ENCODE results near the gene CNN3. TPM values are rescaled to one million over a fixed set of nuclear protein-coding genes. Genes with fewer than 3 reads are reported as not detected.

Gene CNN3
- 1 to 10 TPM; 3.1 to 4.1 TPM for total RNA-seq

- ChIA-PET POLR2A (no interaction called here), CTCF (no interaction called here)
Measured at GRCh38 chr1:94926915-94927404, at the start of gene CNN3. Gene CNN3 (minus strand): TSS chr1:94927110. CDS start chr1:94926894, 216 bp downstream.

DNA sequence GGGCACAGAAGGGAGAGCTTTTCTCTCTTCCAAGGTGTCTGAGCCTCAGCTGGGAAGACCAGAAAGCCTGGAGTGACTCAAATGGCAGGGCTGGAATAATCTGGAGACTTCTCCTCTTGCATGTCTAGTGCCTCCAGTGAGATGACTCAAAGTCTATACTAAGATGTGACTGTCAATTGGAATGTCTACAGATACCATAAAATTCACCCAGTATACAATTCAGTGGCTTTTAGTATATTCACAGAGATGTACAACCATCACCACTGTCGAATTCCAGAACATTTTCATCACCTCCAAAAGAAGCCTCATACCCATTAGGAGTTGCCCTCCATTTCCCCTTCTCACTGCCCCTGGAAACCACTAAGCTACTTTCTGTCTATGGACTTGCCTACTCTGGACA is 47.9 kb upstream of the CNN3 start:
- ChIA-PET POLR2A (no interaction called here), CTCF (no interaction called here)

GRCh38 chr1:94974241-94974640 is 47.3 kb upstream of the CNN3 start:
- ChIA-PET POLR2A (no interaction called here), CTCF (no interaction called here)

DNA sequence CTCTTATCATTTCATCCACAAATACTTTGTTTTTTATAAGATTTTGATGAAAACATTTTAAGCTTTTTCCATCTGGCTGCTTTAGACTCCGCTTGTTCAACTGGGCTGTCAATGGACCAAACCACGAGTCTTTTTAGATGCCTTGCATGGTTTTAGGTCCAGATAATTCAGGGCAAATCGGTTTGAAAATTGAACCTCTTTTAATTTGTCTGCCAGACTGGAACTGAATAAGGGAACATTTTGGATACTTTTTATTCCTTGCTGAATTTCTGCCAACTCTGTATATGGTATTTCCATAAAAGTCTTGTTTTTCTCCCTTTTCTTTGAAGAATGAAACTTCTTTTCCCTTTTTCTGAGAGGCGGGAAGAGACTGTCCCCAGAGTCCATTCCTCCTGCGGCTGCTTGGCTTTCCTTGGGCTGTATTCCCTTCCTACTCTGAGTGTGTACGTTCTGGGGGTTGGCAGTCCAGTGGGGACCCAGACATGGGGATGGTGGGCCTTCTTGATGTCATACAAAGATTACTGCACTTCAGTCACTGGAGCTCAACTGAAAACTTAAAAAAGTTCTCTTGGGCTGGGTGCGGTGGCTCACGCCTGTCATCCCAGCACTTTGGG is 46.5 kb upstream of the CNN3 start:
- CTCF ChIA-PET, result no interaction called here

DNA sequence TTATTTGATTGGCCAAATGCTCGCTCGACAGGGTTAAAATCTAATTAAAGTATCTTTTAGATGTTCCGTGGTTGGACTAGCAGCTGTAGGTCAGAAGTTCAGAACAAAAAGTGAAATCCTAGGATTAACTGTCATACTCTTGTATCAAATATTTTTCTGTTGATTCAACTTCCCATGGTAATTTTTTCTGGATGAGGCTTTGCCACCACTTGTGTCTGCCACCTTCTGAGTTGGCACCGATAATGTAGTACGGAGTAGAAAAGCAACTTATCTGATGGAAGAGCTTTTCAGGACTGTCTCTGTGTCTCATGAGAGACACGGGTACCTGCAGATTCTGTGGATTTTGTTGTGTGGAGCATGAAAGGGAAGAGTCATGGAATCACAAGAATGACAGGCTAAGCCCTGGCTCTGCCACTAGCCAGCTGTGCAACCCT is 44.6 kb upstream of the CNN3 start:
- ChIA-PET CTCF (no interaction called here), POLR2A (no interaction called here)

More for the DNA sequence above, 46.5 kb upstream of the CNN3 start:
- POLR2A ChIA-PET, result no interaction called here

DNA sequence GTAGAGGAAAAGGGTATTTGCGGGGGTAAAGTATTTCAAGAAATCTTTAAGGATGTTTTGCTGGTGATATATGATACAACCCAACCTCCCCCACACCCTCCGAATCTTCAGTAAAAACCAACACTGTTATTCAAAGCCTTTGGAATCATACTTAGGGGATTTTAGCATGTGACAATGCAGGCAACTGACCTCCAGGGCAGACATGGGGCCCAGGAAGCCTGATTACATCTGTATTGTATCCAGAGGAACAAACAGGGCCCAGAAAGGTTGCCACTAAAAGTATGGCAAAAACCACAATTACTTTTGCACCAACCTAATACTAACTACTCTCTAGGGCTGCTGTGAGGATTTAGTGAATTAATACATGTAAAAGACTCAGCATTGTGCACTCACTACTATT is 43.9 kb upstream of the CNN3 start:
- ChIA-PET CTCF (no interaction called here), POLR2A (no interaction called here)

- CTCF ChIA-PET, result no interaction called here
- POLR2A ChIA-PET, result no interaction called here
Measured at GRCh38 chr1:94969137-94969536, 42.2 kb upstream of the CNN3 start.

- POLR2A ChIA-PET, result no interaction called here
- CTCF ChIA-PET, result no interaction called here
Measured at GRCh38 chr1:94966033-94966432, 39.1 kb upstream of the CNN3 start.

- ChIA-PET POLR2A (no interaction called here), CTCF (interaction anchor here (0.9 to 1.0 kb wide), 2 partner anchors 25 to 61 kb away, joined by 3 read pairs; no protein-coding TSS in a partner anchor)
Measured at GRCh38 chr1:94963864-94964263, 37.0 kb upstream of the CNN3 start.

GRCh38 chr1:94962409-94963265 is 35.7 kb upstream of the CNN3 start:
- CTCF ChIA-PET, result interaction anchor here (1.1 kb wide), 1 partner anchor 81 kb away, joined by 4 read pairs; no protein-coding TSS in a partner anchor
- POLR2A ChIA-PET, result no interaction called here

DNA sequence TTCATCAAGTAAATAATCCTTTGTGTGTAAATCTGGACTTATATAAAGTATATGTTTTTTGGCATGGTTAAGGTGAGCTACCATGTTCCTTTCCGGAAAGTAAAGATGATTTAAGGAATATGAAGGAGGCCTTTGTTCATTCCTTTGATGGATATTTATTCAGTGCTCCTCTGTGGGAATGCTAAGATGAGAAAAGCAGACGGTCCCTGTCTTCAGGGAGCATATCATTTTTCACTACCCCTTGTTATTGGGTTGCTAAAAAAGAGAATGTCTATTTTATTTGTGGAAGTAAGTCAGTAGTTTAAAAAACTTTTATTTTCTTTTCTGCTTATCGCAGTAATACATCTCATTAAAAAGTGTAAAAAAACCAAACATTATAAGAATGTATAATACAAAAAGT is 35.1 kb upstream of the CNN3 start:
- ChIA-PET POLR2A (no interaction called here), CTCF (interaction anchor here (1.1 kb wide), 1 partner anchor 81 kb away, joined by 4 read pairs; no protein-coding TSS in a partner anchor)

DNA sequence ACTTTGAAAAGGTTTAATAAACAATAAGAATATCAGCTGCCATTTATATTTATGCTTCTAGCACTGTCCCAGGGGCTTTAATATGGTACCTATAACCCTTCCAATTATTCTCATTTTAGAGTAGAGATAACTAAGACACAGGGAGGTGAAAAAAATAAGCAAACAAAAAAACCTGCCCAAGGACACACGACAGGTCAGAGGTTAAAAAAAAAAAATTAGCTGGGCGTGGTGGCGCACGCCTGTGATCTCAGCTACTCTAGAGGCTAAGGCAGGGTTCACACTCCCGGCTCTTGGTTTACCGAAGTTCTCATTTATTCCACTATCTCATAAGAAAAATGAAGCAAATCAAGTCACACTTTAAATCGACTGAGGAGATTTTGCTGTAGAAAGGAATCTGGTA is 34.7 kb upstream of the CNN3 start:
- POLR2A ChIA-PET, result no interaction called here
- CTCF ChIA-PET, result no interaction called here

DNA sequence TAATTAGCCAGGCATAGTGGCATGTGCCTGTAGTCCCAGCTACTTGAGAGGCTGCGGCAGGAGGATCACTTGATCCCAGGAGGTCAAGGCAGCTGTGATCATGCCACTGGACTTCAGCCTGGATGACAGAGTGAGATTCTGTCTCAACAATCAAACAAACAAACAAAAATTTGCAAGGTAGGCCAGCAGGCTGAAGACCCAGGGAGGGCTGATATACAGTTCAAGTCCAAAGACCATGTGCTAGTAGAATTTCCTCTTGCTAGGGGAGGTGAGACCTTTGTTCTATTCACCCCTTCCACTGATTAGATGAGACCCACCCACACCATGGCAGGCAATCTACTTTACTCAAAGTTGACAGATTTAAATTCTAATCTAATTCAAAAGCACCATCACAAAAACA is 31.2 kb upstream of the CNN3 start:
- ChIA-PET POLR2A (no interaction called here), CTCF (no interaction called here)

GRCh38 chr1:94955767-94956632 is 29.1 kb upstream of the CNN3 start:
- ChIA-PET POLR2A (no interaction called here), CTCF (no interaction called here)

DNA sequence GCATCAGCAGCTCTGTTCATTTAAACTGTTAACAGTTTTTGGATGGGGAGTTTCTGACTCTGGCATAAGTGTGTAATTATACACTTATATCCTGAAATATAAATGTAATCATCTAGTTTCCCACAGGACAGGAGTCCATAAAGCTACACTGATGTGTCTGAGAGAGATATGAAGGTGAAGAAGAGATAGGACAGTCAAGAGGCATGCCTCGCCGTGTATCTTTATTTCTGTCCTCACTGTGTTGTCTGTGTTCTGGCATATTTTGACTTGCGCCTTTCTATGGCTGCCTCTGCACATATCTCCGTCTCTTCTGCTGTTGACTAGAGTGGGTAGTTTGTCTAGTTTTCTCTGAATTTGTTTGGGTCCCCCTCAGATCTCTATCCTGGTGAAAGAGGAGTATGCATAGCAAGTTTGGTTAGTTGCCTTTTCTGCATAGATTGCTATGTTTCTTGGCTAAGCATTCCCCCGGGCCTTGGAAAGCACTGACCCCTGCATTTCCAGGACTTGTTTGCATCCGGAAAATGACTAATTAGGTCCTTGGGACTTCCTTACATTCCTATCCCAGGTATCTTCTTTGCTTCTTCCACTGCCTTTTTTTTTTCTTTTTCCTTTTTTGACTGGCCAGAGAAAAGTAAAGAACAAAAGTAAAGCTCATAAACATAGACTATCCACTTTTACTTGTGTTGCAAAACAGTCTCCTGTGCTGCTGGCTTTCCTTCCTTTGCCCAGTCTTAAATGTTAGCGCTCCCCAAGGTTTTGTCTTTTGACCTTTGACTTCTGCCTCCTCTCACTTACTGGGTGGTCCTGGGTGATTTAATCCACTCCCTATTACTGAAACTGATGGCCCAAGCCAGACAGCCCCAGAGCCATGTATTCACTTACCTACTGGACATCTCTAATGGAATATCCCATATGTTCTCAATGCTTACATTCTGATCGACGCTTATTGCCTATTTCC is 27.6 kb upstream of the CNN3 start:
- ChIA-PET CTCF (no interaction called here), POLR2A (no interaction called here)

- POLR2A ChIA-PET, result no interaction called here
Measured at GRCh38 chr1:94953746-94954145, 26.8 kb upstream of the CNN3 start.

DNA sequence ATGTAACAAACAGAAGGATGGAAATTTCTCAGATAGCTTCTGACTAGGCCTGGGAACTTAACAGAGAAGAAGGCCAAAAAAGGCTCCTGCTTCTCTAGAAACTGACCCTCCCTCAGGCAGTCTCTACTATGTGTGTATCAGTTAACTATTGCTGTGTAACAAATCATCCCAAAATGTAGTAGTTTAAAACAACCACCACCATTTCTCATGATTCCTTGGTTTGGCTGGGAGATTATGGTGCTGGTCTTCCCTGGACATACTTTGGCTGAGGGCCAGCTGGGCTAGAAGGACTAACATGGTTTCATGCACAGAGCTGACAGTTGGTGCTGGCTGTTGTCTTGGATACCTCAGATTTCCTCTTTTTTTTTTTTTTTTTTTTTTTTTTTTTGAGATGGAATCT is 26.2 kb upstream of the CNN3 start:
- CTCF ChIA-PET, result no interaction called here
- POLR2A ChIA-PET, result no interaction called here

More at GRCh38 chr1:94953746-94954145, 26.8 kb upstream of the CNN3 start:
- CTCF ChIA-PET, result no interaction called here

GRCh38 chr1:94952539-94952938 is 25.6 kb upstream of the CNN3 start:
- ChIA-PET POLR2A (no interaction called here), CTCF (no interaction called here)

DNA sequence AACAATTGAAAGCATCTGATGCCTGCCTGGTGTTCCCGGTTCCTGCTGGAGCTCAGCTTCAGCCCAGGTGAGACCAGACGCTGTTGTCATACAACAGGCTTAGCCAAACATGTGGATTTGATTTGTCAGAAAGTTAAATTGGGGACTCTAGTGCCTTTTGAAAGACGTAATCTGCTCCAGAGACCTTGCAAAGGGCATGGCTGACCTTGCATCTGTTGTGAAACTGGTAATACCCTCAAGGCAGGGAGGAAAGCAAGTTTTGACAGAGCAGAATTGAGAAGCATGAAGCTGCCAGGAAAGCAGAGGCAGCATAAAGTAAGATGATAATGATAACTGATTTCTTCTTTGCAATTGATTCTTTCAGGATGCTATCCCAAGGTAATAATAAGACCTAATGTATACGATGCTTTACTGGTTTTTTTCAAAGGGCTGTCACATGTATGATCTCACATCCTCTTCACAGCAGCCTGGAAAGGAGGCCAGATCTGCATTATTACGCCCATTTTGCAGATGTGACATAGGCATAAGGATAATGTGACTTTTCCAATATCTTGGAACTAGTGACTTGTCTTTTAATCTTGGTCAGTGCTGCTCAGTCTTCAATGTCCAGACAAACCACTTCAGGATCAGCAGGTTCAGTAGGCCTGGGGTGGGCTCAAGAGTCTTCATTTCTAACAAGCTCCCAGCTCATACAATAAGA is 24.7 kb upstream of the CNN3 start:
- ChIA-PET CTCF (no interaction called here), POLR2A (no interaction called here)

Measured in activated CD8-positive, alpha-beta memory T cell treated with anti-CD3 and anti-CD28 coated beads for 36 hours (primary cell).